ENCODE measurements around the gene CRK.

CRK gene

DNA sequence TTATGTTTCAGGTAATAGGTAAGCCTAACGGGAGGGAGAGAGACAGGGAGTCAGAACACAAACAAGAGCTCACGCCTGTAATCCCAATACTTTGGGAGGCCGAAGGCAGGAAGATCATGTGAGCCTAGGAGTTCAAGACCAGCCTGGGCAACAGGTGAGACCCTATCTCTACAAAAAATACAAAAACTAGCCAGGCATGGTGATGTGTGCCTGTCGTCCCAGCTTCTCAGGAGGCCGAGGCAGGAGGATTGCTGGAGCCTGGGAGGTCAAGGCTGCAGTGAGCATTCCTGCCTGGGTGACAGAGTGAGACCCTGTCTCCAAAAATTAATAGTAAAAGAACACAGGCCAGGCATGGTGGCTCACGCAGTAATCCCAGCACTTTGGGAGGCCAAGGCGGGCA lies 83.4 kb downstream of the CRK start:
- DNase-seq (ENCODE audit: low spot score): no peak
- Histone ChIP-seq H3K27ac (ENCODE audit: poor library complexity, severe bottlenecking) (no peak overlapping the region), H3K4me1 (ENCODE audit: insufficient read depth, poor library complexity, severe bottlenecking) (peaks cover 8% of the 10 kb centered on the region), H3K9me3 (ENCODE audit: severe bottlenecking) (no peaks in the 10 kb centered on the region), H3K27me3 (ENCODE audit: insufficient read depth, poor library complexity, severe bottlenecking) (no peaks in the 10 kb centered on the region), H3K4me3 (ENCODE audit: severe bottlenecking) (no peak overlapping the region), H3K36me3 (ENCODE audit: low read depth) (peaks cover 69% of the 10 kb centered on the region)
- TF ChIP-seq, protein P1, sequence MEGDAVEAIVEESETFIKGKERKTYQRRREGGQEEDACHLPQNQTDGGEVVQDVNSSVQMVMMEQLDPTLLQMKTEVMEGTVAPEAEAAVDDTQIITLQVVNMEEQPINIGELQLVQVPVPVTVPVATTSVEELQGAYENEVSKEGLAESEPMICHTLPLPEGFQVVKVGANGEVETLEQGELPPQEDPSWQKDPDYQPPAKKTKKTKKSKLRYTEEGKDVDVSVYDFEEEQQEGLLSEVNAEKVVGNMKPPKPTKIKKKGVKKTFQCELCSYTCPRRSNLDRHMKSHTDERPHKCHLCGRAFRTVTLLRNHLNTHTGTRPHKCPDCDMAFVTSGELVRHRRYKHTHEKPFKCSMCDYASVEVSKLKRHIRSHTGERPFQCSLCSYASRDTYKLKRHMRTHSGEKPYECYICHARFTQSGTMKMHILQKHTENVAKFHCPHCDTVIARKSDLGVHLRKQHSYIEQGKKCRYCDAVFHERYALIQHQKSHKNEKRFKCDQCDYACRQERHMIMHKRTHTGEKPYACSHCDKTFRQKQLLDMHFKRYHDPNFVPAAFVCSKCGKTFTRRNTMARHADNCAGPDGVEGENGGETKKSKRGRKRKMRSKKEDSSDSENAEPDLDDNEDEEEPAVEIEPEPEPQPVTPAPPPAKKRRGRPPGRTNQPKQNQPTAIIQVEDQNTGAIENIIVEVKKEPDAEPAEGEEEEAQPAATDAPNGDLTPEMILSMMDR (IDR thresholded peaks at IDR 0.05; ENCODE audit: poor library complexity, severe bottlenecking): no peak
- no peak for ATAC-seq (ENCODE audit: low read depth)

DNA sequence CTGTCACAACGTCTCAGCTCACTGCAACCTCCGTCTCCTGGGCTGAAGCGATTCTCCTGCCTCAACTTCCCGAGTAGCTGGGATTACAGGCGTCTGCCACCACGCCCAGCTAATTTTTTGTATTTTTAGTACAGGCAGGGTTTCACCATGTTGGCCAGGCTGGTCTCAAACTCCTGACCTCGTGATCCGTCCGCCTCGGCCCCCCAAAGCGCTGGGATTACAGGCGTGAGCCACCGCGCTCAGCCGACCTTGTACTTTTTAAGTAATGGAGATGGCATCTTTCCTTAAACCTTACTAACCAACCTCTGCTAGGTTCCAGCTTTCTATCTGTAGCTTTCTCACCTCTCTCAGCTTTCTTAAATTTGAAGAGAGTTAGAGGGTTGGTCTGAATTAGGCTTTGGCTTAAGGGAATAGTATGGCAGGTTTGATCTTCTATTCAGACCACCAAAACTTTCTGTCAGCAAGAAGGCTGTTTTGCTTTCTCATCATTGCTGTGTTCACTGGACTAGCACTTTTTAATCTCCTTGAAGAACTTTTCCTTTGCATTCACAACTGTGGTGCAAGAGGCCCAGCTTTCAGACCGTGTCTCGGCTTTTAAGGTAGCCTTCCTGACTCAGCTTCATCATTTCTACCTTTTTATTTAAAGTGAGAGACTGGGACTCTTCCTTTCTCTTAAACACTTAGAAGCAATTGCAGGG lies 84.0 kb downstream of the CRK start:
- H3K36me3 ChIP-seq (ENCODE audit: low read depth): peaks cover 65% of the 10 kb centered on the region
- H3K4me1 ChIP-seq (ENCODE audit: insufficient read depth, poor library complexity, severe bottlenecking): peaks cover 13% of the 10 kb centered on the region
- no peaks in the 10 kb centered on the region for H3K9me3 ChIP-seq (ENCODE audit: severe bottlenecking)
- DNase-seq (ENCODE audit: low spot score) (no peak), ATAC-seq (ENCODE audit: low read depth) (no peak)
- H3K27ac ChIP-seq (ENCODE audit: poor library complexity, severe bottlenecking): no peak overlapping the region
- H3K27me3 ChIP-seq (ENCODE audit: insufficient read depth, poor library complexity, severe bottlenecking): no peaks in the 10 kb centered on the region
- H3K4me3 ChIP-seq (ENCODE audit: severe bottlenecking): no peak overlapping the region
- TF ChIP-seq, protein P1 (IDR thresholded peaks at IDR 0.05; ENCODE audit: poor library complexity, severe bottlenecking): no peak

Measured in RWPE2 (cell line).